Measurements from ENCODE around the gene GIPC3. TPM values are rescaled to one million over a fixed set of nuclear protein-coding genes. Genes with fewer than 3 reads are reported as not detected.

Gene GIPC3
- total and polyA plus RNA-seq, 4 donors: 0.20 to 1.9 (median 1.0) TPM

DNA sequence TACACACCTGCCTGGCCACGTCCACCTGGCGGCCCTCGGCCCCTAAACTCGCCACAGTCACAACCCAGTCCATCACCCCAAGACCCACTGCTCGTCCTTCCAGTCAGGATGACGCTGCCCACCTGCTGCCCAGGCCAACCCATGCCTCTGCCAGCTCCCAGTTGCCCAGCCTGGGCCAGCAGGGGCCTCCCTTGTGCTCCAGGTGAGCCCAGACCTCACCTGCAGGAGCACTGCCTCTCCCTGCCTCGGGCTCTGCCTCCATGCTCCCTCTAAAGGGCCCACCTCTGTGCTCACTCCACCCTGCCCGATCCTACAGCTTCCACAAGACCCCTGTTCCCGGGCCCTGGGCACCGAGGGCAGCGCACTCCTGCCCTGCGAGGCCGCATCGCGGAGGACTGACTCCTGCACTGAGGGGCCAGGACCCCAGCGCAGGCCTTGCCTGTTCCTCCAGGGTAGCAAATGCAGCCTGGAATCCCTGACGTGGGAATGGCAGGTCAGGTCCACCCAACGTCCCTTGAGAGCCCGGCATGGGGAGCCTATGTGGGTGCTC is 49.3 kb downstream of the GIPC3 start:
- DNase-seq (ENCODE audit: low read depth in 4 of 6, low spot score in 6 of 6): no peak
- Histone ChIP-seq H3K27ac (ENCODE audit: low read depth, low read length) (no peak overlapping the region), H3K36me3 (ENCODE audit: control insufficient read depth, insufficient read depth, low read length) (peaks cover 93% of the 10 kb centered on the region)

DNA sequence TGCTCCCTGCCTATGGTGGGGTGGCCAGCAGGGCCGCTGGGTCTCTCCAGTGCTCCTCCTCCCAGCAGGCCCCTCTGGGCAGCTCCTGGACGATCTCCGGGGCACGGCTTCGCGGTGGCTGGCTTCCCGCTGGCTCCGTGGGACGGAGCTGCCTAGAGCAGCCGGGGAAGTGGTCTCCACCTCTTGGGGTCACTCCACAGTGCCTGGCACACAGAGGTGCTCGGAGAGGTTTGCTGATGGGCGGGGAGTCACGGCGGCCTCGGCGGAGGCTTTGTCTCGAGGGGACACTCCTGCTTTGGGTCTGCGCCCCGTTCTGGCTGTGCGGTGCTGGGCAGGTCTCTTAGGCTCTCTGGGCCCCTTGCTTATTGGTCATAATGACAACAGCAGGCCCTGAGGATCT is 51.2 kb downstream of the GIPC3 start:
- peaks cover 92% of the 10 kb centered on the region for H3K36me3 ChIP-seq (ENCODE audit: control insufficient read depth, insufficient read depth, low read length)
- 85% methylated on average over 20 of the region's 20 CpGs for WGBS (ENCODE audit: insufficient coverage)

More for the DNA sequence above, 49.3 kb downstream of the GIPC3 start:
- no peaks in the 10 kb centered on the region for H3K9me3 ChIP-seq (ENCODE audit: control insufficient read depth, insufficient read depth, low read length)
- H3K27me3 ChIP-seq (ENCODE audit: control insufficient read depth, insufficient read depth, low read length): no peaks in the 10 kb centered on the region
- H3K4me3 ChIP-seq (ENCODE audit: low read depth, low read length): no peak overlapping the region
- H3K4me1 ChIP-seq (ENCODE audit: control insufficient read depth, insufficient read depth, low read length): no peaks in the 10 kb centered on the region
- 96% methylated on average over 19 of the region's 19 CpGs for WGBS (ENCODE audit: insufficient coverage)

DNA sequence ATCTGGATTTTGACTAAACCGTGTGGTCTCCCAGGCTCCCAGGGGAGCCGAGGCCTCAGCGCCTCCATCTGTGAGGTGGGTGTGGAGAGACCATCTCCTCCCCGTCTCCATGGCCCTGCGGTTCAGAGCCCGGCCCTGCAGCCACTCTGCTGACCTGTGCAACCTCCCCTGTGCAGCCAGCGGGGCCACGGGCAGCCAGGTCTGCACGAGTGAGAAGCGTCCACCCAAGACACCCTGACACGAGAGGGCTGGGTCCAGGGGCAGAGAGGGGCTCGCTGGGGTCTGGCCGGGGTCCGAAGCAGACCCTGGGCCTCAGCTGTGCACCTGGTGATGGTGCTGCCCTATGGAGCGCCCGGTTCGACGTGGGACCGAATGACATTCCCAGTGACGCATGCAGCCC is 51.7 kb downstream of the GIPC3 start:
- DNase-seq (ENCODE audit: low read depth in 4 of 6, low spot score in 6 of 6): no peak
- 94% methylated on average over 20 of the region's 20 CpGs for WGBS (ENCODE audit: insufficient coverage)
- Histone ChIP-seq H3K27ac (ENCODE audit: low read depth, low read length) (no peak overlapping the region), H3K4me1 (ENCODE audit: control insufficient read depth, insufficient read depth, low read length) (no peaks in the 10 kb centered on the region), H3K36me3 (ENCODE audit: control insufficient read depth, insufficient read depth, low read length) (peaks cover 92% of the 10 kb centered on the region), H3K9me3 (ENCODE audit: control insufficient read depth, insufficient read depth, low read length) (no peaks in the 10 kb centered on the region), H3K4me3 (ENCODE audit: low read depth, low read length) (no peak overlapping the region), H3K27me3 (ENCODE audit: control insufficient read depth, insufficient read depth, low read length) (no peaks in the 10 kb centered on the region)

More for the DNA sequence above, 51.2 kb downstream of the GIPC3 start:
- DNase-seq (ENCODE audit: low read depth in 4 of 6, low spot score in 6 of 6): no peak
- Histone ChIP-seq H3K4me1 (ENCODE audit: control insufficient read depth, insufficient read depth, low read length) (no peaks in the 10 kb centered on the region), H3K27ac (ENCODE audit: low read depth, low read length) (no peak overlapping the region), H3K27me3 (ENCODE audit: control insufficient read depth, insufficient read depth, low read length) (no peaks in the 10 kb centered on the region), H3K9me3 (ENCODE audit: control insufficient read depth, insufficient read depth, low read length) (no peaks in the 10 kb centered on the region), H3K4me3 (ENCODE audit: low read depth, low read length) (no peak overlapping the region)

DNA sequence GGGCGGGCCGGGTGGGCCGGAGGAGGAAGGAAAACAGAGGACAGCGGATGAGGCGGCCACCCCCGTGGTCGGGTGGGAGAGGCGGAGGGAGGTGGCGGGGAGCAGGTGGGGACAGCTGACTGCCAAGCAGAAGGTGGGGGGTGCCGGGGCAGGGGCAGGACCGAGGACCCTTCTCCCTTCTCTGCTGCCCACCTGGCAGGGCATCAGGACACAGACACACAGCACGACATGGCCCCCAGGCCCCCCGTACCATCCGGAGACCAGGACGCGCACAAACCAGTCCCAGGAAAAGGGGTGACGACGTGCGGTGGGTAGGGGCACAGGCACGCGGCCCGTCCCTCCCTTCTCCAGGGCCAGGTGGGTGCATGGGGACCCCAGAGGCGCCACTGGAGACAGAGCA is 52.3 kb downstream of the GIPC3 start:
- Histone ChIP-seq H3K27ac (ENCODE audit: low read depth, low read length) (no peak overlapping the region), H3K9me3 (ENCODE audit: control insufficient read depth, insufficient read depth, low read length) (no peaks in the 10 kb centered on the region), H3K36me3 (ENCODE audit: control insufficient read depth, insufficient read depth, low read length) (peaks cover 92% of the 10 kb centered on the region), H3K27me3 (ENCODE audit: control insufficient read depth, insufficient read depth, low read length) (no peaks in the 10 kb centered on the region), H3K4me3 (ENCODE audit: low read depth, low read length) (no peak overlapping the region), H3K4me1 (ENCODE audit: control insufficient read depth, insufficient read depth, low read length) (no peaks in the 10 kb centered on the region)
- 95% methylated on average over 22 of the region's 23 CpGs for WGBS (ENCODE audit: insufficient coverage)
- DNase-seq (ENCODE audit: low read depth in 4 of 6, low spot score in 6 of 6): no peak

DNA sequence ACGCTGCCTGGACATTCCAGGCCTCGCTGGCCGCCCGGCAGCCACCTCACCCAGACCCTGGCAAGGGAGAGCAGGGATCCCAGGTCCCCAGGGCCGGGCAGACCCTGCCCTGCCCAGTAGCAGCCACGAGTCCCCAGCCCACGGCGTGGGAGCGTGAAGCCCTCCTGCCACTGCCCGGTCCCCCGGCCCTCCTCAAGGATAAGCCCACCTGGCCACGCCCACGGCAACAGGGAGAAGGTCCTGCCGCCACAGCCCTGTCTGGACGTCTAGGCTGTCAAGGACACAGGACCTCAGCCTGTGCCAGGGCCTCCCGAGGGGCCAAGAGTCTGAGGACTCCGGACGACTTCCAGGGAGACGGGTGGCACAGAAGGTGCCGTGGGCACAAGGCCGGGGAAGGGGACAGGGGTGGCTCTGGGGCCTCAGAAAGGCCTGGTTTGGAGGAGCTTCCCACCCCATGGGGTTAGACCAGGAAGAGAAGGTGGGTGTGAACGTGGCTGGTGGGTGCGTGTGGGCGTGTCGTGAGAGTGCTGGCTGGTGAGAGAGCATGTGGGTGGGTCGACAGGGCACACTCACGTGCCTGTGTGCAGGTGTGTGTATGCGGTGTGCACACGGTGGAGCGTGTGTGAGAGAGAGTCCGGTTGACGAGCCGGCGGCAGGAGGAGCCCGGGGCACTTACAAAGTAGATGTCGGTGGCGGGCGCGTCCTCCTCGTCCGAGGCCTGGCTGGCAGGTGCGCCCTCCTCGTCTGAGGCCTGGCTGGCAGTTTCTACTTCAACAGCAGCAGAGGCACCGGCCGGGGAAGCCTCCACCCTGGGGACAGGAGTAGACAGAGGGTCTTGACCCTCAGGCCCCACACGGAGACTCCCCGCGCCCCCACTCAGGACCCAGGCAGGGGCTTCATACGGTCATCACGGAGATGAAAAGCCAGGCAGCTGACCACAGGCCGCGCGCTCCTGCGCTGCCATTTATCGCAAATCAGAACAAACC is 53.2 kb downstream of the GIPC3 start:
- H3K27me3 ChIP-seq (ENCODE audit: control insufficient read depth, insufficient read depth, low read length): no peaks in the 10 kb centered on the region
- no peaks in the 10 kb centered on the region for H3K9me3 ChIP-seq (ENCODE audit: control insufficient read depth, insufficient read depth, low read length)
- H3K4me1 ChIP-seq (ENCODE audit: control insufficient read depth, insufficient read depth, low read length): no peaks in the 10 kb centered on the region
- no peak for DNase-seq (ENCODE audit: low read depth in 4 of 6, low spot score in 6 of 6)
- WGBS (ENCODE audit: insufficient coverage): 91% methylated on average over 55 of the region's 55 CpGs
- H3K4me3 ChIP-seq (ENCODE audit: low read depth, low read length): no peak overlapping the region
- no peak overlapping the region for H3K27ac ChIP-seq (ENCODE audit: low read depth, low read length)
- peaks cover 92% of the 10 kb centered on the region for H3K36me3 ChIP-seq (ENCODE audit: control insufficient read depth, insufficient read depth, low read length)

DNA sequence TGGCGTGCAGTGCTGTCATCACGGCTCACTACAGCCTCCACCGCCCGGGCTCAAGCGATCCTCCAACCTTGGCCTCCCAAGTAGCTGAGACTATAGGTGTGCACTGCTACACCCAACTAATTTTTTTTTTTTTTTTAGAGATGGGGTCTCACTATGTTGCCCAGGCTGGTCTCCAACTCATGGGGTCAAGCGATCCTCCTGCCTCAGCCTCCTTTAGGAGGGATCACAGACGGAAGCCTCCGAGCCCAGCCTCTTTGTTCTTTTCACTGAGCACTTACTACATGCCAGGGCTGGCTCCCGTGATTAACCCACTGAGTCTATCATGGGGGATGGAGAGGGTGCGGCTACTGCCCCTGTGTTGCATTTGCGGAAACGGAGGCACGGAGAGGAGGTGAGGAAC is 54.2 kb downstream of the GIPC3 start:
- WGBS (ENCODE audit: insufficient coverage): 96% methylated on average over 10 of the region's 13 CpGs
- peaks cover 9% of the 10 kb centered on the region for H3K4me1 ChIP-seq (ENCODE audit: control insufficient read depth, insufficient read depth, low read length)
- H3K27ac ChIP-seq (ENCODE audit: low read depth, low read length): no peak overlapping the region
- H3K9me3 ChIP-seq (ENCODE audit: control insufficient read depth, insufficient read depth, low read length): no peaks in the 10 kb centered on the region
- no peak for DNase-seq (ENCODE audit: low read depth in 4 of 6, low spot score in 6 of 6)
- no peak overlapping the region for H3K4me3 ChIP-seq (ENCODE audit: low read depth, low read length)
- H3K36me3 ChIP-seq (ENCODE audit: control insufficient read depth, insufficient read depth, low read length): peaks cover 92% of the 10 kb centered on the region
- no peaks in the 10 kb centered on the region for H3K27me3 ChIP-seq (ENCODE audit: control insufficient read depth, insufficient read depth, low read length)

DNA sequence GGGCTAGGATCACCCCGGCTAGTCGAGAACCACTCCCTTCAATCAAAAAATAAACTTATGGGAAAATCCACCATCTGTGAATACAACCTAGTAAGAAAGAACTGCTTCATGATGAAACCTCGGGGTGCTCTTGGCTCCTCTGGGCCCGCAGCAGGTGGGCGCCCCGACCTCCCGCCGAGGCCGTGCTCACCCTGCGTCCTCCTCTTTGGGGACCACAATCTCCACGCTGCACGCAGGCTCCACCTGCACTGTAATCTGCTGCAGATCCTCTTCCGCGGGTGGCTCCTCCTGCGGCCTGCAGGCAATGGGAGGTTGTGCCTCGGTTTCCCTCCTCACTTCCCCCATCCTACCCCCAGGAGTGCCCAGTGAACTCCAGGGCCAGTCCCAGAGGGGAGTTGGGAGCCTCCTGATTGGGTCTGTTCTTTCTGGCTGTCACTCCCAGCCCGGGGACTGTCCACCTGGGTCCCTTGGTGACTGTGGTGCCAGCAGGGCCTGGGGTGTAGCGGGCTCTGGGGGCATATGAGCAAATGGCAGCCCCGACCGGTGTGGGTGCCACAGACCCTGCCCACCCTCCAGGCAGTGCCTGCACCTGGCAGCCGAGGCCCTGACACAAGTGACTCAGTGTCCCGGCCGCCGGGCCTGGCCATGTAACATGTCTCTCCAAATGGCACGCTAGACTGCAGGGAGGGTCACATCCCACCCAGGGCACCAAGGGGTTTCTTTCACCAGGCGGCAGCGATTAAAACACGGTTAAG is 56.4 kb downstream of the GIPC3 start:
- no peak overlapping the region for H3K4me3 ChIP-seq (ENCODE audit: low read depth, low read length)
- H3K27me3 ChIP-seq (ENCODE audit: control insufficient read depth, insufficient read depth, low read length): no peaks in the 10 kb centered on the region
- WGBS (ENCODE audit: insufficient coverage): 96% methylated on average over 25 of the region's 28 CpGs
- DNase-seq (ENCODE audit: low read depth in 4 of 6, low spot score in 6 of 6): no peak
- no peaks in the 10 kb centered on the region for H3K9me3 ChIP-seq (ENCODE audit: control insufficient read depth, insufficient read depth, low read length)
- H3K27ac ChIP-seq (ENCODE audit: low read depth, low read length): no peak overlapping the region
- peaks cover 98% of the 10 kb centered on the region for H3K36me3 ChIP-seq (ENCODE audit: control insufficient read depth, insufficient read depth, low read length)
- H3K4me1 ChIP-seq (ENCODE audit: control insufficient read depth, insufficient read depth, low read length): peaks cover 22% of the 10 kb centered on the region

DNA sequence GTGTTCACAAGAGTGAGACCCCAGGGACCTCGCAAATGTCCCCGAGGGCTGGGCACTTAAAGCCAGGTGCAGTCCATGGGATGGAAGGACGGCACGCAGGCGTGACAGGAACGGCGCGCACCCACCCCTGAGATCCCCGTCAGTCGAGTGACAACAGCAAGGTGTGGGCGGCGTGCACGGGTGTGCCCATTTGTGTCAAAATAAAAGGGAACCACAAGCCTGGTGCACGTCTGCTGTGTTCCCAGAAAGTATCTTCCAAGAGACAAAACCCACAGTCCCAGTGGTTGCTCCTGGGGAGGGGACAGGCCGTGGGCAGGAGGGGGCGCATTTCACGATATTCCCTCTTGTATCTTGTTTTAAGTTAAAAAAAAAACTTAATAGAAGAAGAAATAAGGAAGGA is 57.0 kb downstream of the GIPC3 start:
- Histone ChIP-seq H3K4me3 (ENCODE audit: low read depth, low read length) (no peak overlapping the region), H3K9me3 (ENCODE audit: control insufficient read depth, insufficient read depth, low read length) (no peaks in the 10 kb centered on the region), H3K27ac (ENCODE audit: low read depth, low read length) (no peak overlapping the region), H3K36me3 (ENCODE audit: control insufficient read depth, insufficient read depth, low read length) (peaks cover 98% of the 10 kb centered on the region), H3K4me1 (ENCODE audit: control insufficient read depth, insufficient read depth, low read length) (peaks cover 22% of the 10 kb centered on the region), H3K27me3 (ENCODE audit: control insufficient read depth, insufficient read depth, low read length) (no peaks in the 10 kb centered on the region)
- no peak for DNase-seq (ENCODE audit: low read depth in 4 of 6, low spot score in 6 of 6)
- WGBS (ENCODE audit: insufficient coverage): 96% methylated on average over 13 of the region's 17 CpGs
